Neural crest cell (in vitro differentiated cells): ENCODE measurements around the gene CACNA2D3. TPM values are rescaled to one million over a fixed set of nuclear protein-coding genes. Genes with fewer than 3 reads are reported as not detected.

Experiments used
- DNase-seq: peaks from one replicate; pipeline ENCODE4 v3.0.0; 2021; ENCODE audit warnings: low read depth, mixed read lengths, low spot score
- H3K27ac Mint-ChIP-seq: one replicate; pipeline ENCODE4 v1.8.0; 2021; ENCODE audit warnings: mild to moderate bottlenecking, mixed read lengths; ENCODE audit not compliant: unreplicated experiment
- H3K27me3 Mint-ChIP-seq: 2 replicates; pipeline ENCODE4 v1.8.0; 2021; ENCODE audit warnings: low read depth, mild to moderate bottlenecking, mixed read lengths
- H3K36me3 Mint-ChIP-seq: 2 replicates; pipeline ENCODE4 v1.8.0; 2021; ENCODE audit warnings: low read depth, mild to moderate bottlenecking, mixed read lengths
- H3K4me1 Mint-ChIP-seq: 2 replicates; pipeline ENCODE4 v1.8.0; 2021; ENCODE audit warnings: mixed read lengths
- H3K4me3 Mint-ChIP-seq: one replicate; pipeline ENCODE4 v1.8.0; 2021; ENCODE audit warnings: mild to moderate bottlenecking, mixed read lengths
- H3K9me3 Mint-ChIP-seq: 2 replicates; pipeline ENCODE4 v1.8.0; 2021; ENCODE audit warnings: mixed read lengths
- total RNA-seq: library from RNA; stranded (reverse); gene quantifications from 2 replicates; pipeline ENCODE4 v1.2.1, GENCODE V29; 2021
- TF ChIP-seq, protein P1 (sequence below): fragments of 200-600 bp; sonication (generic); conservative IDR thresholded peaks from 2 replicates; pipeline ENCODE4 v1.5.0; 2021; ENCODE audit warnings: antibody characterized with exemption, mild to moderate bottlenecking

Gene CACNA2D3
- total RNA-seq, 1 donor from 2014 or later: 0.82 TPM

DNA sequence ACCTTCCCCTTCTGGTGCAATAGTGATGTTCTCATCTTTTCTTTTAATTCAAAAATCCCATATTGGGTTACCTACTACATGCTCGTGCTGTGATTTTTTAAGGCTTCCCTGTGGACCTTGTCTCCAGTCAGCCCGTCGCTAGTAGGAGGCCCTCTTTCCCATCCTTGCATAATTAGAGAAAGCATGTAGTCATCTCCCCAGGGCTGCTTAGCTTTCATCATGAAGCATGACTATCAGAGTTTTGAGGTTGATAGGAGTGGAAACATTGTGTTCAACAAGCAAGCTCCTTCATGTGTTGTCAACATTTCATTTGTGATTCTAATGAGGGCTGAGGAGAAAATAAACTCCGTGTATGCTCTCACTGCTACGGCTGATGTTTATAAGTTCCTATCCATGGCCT lies 814.2 kb downstream of the CACNA2D3 start:
- Mint-ChIP-seq H3K36me3 (no peaks in the 10 kb centered on the region), H3K27me3 (no peaks in the 10 kb centered on the region), H3K9me3 (no peaks in the 10 kb centered on the region), H3K27ac (no peak overlapping the region), H3K4me1 (peaks cover 65% of the 10 kb centered on the region), H3K4me3 (no peak overlapping the region)
- DNase-seq: no peak
- TF ChIP-seq, protein P1, sequence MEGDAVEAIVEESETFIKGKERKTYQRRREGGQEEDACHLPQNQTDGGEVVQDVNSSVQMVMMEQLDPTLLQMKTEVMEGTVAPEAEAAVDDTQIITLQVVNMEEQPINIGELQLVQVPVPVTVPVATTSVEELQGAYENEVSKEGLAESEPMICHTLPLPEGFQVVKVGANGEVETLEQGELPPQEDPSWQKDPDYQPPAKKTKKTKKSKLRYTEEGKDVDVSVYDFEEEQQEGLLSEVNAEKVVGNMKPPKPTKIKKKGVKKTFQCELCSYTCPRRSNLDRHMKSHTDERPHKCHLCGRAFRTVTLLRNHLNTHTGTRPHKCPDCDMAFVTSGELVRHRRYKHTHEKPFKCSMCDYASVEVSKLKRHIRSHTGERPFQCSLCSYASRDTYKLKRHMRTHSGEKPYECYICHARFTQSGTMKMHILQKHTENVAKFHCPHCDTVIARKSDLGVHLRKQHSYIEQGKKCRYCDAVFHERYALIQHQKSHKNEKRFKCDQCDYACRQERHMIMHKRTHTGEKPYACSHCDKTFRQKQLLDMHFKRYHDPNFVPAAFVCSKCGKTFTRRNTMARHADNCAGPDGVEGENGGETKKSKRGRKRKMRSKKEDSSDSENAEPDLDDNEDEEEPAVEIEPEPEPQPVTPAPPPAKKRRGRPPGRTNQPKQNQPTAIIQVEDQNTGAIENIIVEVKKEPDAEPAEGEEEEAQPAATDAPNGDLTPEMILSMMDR: no peak

DNA sequence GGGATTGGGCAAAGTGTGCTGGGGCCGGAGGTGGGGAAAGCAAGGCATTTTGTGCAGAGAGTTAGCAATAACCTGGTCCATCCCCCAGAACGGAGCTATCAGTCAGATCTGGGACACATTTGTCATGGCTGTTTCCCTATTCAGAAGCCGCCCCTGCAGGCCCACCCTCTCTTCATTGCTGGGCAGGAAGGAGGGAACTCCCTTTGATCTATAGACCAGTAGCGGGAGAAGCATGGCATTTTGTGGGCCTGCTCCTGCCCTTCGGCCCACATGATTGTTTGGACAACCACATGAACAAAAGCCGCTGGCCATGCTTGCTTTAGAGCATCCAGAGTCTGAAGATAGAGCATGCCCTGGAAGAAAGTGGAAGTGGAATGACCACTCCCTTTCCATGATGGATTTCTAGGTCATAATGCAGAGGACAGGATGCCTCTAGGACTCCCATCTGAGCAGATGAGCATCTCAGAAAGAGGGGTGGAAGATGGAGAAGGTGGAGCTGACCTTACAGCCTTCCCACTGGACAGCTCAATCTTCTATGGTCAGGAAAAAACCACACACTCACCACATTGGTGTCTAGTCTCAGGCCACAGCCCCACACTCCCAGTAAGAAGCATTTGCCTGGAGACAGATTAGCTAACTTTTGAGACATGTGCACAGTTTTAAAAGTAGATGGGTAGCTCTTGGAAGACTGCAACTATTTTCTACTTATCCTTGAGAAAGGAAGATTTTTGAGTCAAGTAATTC lies 817.4 kb downstream of the CACNA2D3 start:
- peak overlapping the region; percentile 29 for H3K27ac Mint-ChIP-seq
- TF ChIP-seq, protein P1: no peak
- DNase-seq: no peak

DNA sequence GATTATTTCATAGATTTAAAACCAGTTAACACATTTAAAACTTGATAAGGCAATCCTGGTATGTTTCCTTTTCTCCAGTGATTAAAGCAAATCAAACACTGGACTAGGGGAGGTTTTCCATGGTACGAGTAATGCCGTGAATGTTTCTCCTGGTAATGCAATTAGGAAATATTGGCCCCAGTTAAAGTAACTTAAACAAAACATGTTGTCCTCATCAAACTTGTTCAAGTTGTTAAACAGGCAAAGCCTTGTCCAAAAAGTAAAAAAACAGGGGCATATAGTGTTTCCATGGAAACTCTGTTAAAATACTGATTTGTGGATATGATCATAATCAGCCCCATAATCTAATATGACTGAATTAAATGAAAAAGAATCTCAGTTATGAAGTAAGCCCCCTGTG lies 818.6 kb downstream of the CACNA2D3 start:
- H3K36me3 Mint-ChIP-seq: no peaks in the 10 kb centered on the region
- DNase-seq: no peak
- H3K27me3 Mint-ChIP-seq: no peaks in the 10 kb centered on the region
- H3K27ac Mint-ChIP-seq: no peak overlapping the region
- TF ChIP-seq, protein P1: no peak
- H3K4me3 Mint-ChIP-seq: no peak overlapping the region
- H3K4me1 Mint-ChIP-seq: peaks cover 62% of the 10 kb centered on the region
- no peaks in the 10 kb centered on the region for H3K9me3 Mint-ChIP-seq

More for the DNA sequence above, 817.4 kb downstream of the CACNA2D3 start:
- Mint-ChIP-seq H3K27me3 (no peaks in the 10 kb centered on the region), H3K9me3 (no peaks in the 10 kb centered on the region), H3K4me3 (peak overlapping the region; percentile 32), H3K4me1 (peaks cover 62% of the 10 kb centered on the region), H3K36me3 (no peaks in the 10 kb centered on the region)

DNA sequence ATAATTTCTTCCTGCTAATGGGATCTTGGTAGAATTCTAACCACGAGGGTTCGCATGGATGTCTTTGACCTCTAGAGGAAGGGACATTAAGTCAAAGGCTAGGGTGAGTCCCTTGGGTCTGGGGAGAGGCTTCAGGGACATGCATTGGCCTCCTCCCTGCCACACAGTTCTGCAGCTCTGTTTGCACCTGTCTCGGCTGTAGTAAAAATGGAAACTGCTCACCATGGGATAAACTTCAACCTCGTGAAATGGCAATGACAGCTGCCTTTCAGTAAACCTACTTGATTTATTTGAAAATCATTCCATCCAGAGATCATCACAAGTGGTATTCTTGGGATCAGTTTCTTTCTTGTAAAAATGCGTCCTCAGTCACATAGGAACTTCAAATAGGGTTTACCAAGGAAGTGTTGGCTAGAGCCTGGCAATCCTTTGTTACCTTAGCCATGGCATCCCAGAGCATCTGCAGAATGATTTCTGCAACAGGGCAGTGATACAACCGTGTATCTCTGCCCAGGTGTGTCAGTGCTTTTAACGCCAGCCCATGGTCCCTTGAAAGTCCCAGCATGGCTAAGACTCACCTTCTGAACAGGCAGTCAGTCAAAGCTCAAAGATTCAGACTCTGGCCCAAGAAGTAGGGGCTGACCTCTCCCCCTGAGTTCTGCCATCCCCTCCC lies 819.5 kb downstream of the CACNA2D3 start:
- TF ChIP-seq, protein P1: no peak
- no peak overlapping the region for H3K4me3 Mint-ChIP-seq
- H3K27ac Mint-ChIP-seq: peak overlapping the region; percentile 76
- no peak for DNase-seq
- peaks cover 54% of the 10 kb centered on the region for H3K4me1 Mint-ChIP-seq
- H3K27me3 Mint-ChIP-seq: no peaks in the 10 kb centered on the region
- H3K36me3 Mint-ChIP-seq: no peaks in the 10 kb centered on the region
- no peaks in the 10 kb centered on the region for H3K9me3 Mint-ChIP-seq

DNA sequence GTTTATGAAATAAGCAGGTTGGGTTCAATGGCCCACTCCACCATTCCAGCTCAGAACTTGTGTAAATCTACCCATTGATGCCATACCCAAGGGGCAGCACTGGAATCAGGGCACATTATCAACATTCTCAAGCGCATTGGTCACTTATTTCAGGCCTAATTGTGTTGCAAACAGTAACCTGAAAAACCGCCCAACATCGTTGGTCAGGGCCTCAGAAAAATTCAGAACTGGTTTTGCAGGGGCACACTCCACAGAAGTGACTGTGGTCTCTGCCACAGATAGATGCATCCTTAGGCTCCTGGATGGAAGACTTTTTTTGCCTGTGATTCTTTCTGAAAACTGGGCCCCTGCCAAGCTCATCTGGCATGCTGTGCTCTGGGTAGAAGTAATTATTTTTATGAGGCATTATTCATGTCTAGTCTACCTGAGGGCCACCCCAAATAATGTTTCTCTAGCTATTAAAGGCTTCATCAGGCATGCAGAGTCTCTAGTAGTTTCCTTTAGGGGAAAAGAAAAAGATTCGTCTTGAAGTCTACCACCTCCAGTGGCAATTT lies 827.2 kb downstream of the CACNA2D3 start:
- H3K27me3 Mint-ChIP-seq: no peaks in the 10 kb centered on the region

More for the DNA sequence above, 827.2 kb downstream of the CACNA2D3 start:
- H3K9me3 Mint-ChIP-seq: no peaks in the 10 kb centered on the region
- DNase-seq: no peak
- H3K27ac Mint-ChIP-seq: no peak overlapping the region
- TF ChIP-seq, protein P1: no peak
- H3K4me1 Mint-ChIP-seq: peaks cover 35% of the 10 kb centered on the region
- no peak overlapping the region for H3K4me3 Mint-ChIP-seq
- H3K36me3 Mint-ChIP-seq: no peaks in the 10 kb centered on the region
